IMR-90 (cell line): ENCODE measurements around the gene SFTPB. TPM values are rescaled to one million over a fixed set of nuclear protein-coding genes. Genes with fewer than 3 reads are reported as not detected.

Source experiments
- ATAC-seq: fragments of 200-7000 bp; cut with Tn5 transposase; 2 replicates; pipeline ENCODE4 v1.9.1; 2020; ENCODE audit warnings: low read depth, mild to moderate bottlenecking, moderate library complexity
- BruUV-seq: library from RNA; stranded (reverse); fragments of 400-500 nt; replicated peaks from 2 replicates; lab custom pipeline; 2021; lab: Mats Ljungman, UMichigan
- CTCF ChIA-PET: fragments of 300-600 bp; formaldehyde crosslinking; extraction: SDS; loops from one replicate; lab custom pipeline; 2021; ENCODE audit warnings: antibody characterized with exemption; lab: Yijun Ruan, JAX
- POLR2A ChIA-PET: fragments of 300-600 bp; sonication (Branson Sonifier 250); formaldehyde crosslinking; loops from one replicate; lab custom pipeline; 2022; ENCODE audit warnings: antibody characterized with exemption; ENCODE audit not compliant: unreplicated experiment; lab: Charles Lee
- DNase-seq: peaks from one replicate; pipeline ENCODE4 v3.0.0; 2013
- H2AFZ ChIP-seq: replicated peaks from 2 replicates; pipeline ENCODE3; 2013; ENCODE audit warnings: low read length, mild to moderate bottlenecking; ENCODE audit not compliant: poor library complexity
- H2AK5ac ChIP-seq: 2 replicates; pipeline ENCODE4 v1.6.1; 2013; ENCODE audit warnings: low read depth, low read length, inconsistent platforms
- H2AK9ac ChIP-seq: replicated peaks from 2 replicates; pipeline ENCODE3; 2013; ENCODE audit warnings: mild to moderate bottlenecking, low read depth, low read length, moderate library complexity; ENCODE audit not compliant: poor library complexity
- H2BK120ac ChIP-seq: 2 replicates; pipeline ENCODE4 v1.6.1; 2013; ENCODE audit warnings: low read depth, low read length, inconsistent platforms
- H2BK15ac ChIP-seq: 3 replicates; pipeline ENCODE4 v1.6.1; 2013; ENCODE audit warnings: low read depth, low read length, inconsistent platforms
- H2BK20ac ChIP-seq: 2 replicates; pipeline ENCODE4 v1.6.1; 2013; ENCODE audit warnings: low read depth, mild to moderate bottlenecking, inconsistent platforms, low read length, moderate library complexity
- H2BK5ac ChIP-seq: 2 replicates; pipeline ENCODE4 v1.6.1; 2013; ENCODE audit warnings: mild to moderate bottlenecking, low read depth, low read length, inconsistent platforms; ENCODE audit not compliant: poor library complexity, severe bottlenecking
- H3K14ac ChIP-seq: replicated peaks from 2 replicates; pipeline ENCODE4 v1.6.1; 2013; ENCODE audit warnings: low read depth, low read length, inconsistent platforms
- H3K18ac ChIP-seq: 2 replicates; pipeline ENCODE4 v1.6.1; 2013; ENCODE audit warnings: low read depth, low read length, control low read depth
- H3K23ac ChIP-seq: 2 replicates; pipeline ENCODE4 v1.6.1; 2013; ENCODE audit warnings: low read depth, low read length, inconsistent platforms
- H3K27ac ChIP-seq: 2 replicates; pipeline ENCODE4 v1.5.1; 2013; ENCODE audit warnings: mild to moderate bottlenecking, control low read depth, low read length; ENCODE audit not compliant: insufficient read depth
- H3K27me3 ChIP-seq: 2 replicates; pipeline ENCODE4 v1.6.1; 2013; ENCODE audit warnings: low read length; ENCODE audit not compliant: control insufficient read depth, insufficient read depth
- H3K36me3 ChIP-seq: 2 replicates; pipeline ENCODE4 v1.6.1; 2013; ENCODE audit warnings: low read length, mixed read lengths; ENCODE audit not compliant: control insufficient read depth, insufficient read depth
- H3K4ac ChIP-seq: 2 replicates; pipeline ENCODE4 v1.6.1; 2013; ENCODE audit warnings: low read depth, low read length, inconsistent platforms
- H3K4me1 ChIP-seq: 2 replicates; pipeline ENCODE4 v1.6.1; 2013; ENCODE audit warnings: low read length, mixed read lengths; ENCODE audit not compliant: control insufficient read depth, insufficient read depth
- H3K4me2 ChIP-seq: 2 replicates; pipeline ENCODE4 v1.6.1; 2013; ENCODE audit warnings: low read depth, mild to moderate bottlenecking, control low read depth, low read length, moderate library complexity
- H3K4me3 ChIP-seq: 2 replicates; pipeline ENCODE4 v1.5.1; 2013; ENCODE audit warnings: low read depth, mild to moderate bottlenecking, control low read depth, low read length, moderate library complexity; ENCODE audit not compliant: insufficient read depth
- H3K56ac ChIP-seq: 2 replicates; pipeline ENCODE4 v1.6.1; 2013; ENCODE audit warnings: low read length, inconsistent platforms; ENCODE audit not compliant: insufficient read depth; ENCODE audit errors: extremely low read depth
- H3K79me1 ChIP-seq, 2 experiments: 2 replicates each; pipeline ENCODE4 v1.6.1; 2013; ENCODE audit warnings: low read length in 2 of 2, inconsistent platforms in 1 of 2, low read depth in 1 of 2
- H3K9ac ChIP-seq: 2 replicates; pipeline ENCODE4 v1.6.1; 2013; ENCODE audit warnings: low read depth, low read length, control low read depth
- H3K9me1 ChIP-seq: 2 replicates; pipeline ENCODE4 v1.6.1; 2013; ENCODE audit warnings: low read length, inconsistent platforms; ENCODE audit not compliant: insufficient read depth
- H3K9me3 ChIP-seq: 2 replicates; pipeline ENCODE4 v1.6.1; 2013; ENCODE audit warnings: low read length; ENCODE audit not compliant: control insufficient read depth, insufficient read depth
- H4K20me1 ChIP-seq: 2 replicates; pipeline ENCODE4 v1.6.1; 2013; ENCODE audit warnings: low read length, inconsistent platforms; ENCODE audit not compliant: insufficient read depth
- H4K5ac ChIP-seq: 2 replicates; pipeline ENCODE4 v1.6.1; 2013; ENCODE audit warnings: mild to moderate bottlenecking, low read depth, low read length, control low read depth
- H4K8ac ChIP-seq, 2 experiments: 2 replicates each; pipeline ENCODE4 v1.6.1; 2013; ENCODE audit warnings: low read depth in 2 of 2, low read length in 2 of 2, control low read depth in 1 of 2, inconsistent platforms in 1 of 2
- H4K91ac ChIP-seq: 2 replicates; pipeline ENCODE4 v1.6.1; 2013; ENCODE audit warnings: low read depth, low read length, inconsistent platforms; ENCODE audit not compliant: insufficient read depth
- BHLHE40 ChIP-seq: fragments of 150-350 bp; IDR thresholded peaks from 2 replicates; pipeline ENCODE4 v1.6.1; 2016; ENCODE audit warnings: mild to moderate bottlenecking, low read depth, low read length
- CEBPB ChIP-seq: IDR thresholded peaks from 2 replicates; pipeline ENCODE4 v1.6.1; 2012; ENCODE audit warnings: low read depth, low read length, improper control_type of control experiment
- CHD1 ChIP-seq: IDR thresholded peaks from 2 replicates; pipeline ENCODE4 v1.6.1; 2012; ENCODE audit warnings: low read depth, low read length, improper control_type of control experiment
- MAFK ChIP-seq: IDR thresholded peaks from 2 replicates; pipeline ENCODE4 v1.6.1; 2012; ENCODE audit warnings: low read depth, low read length, improper control_type of control experiment
- MAZ ChIP-seq: IDR thresholded peaks from 2 replicates; pipeline ENCODE4 v1.6.1; 2012; ENCODE audit warnings: low read depth, mild to moderate bottlenecking, low read length, improper control_type of control experiment, moderate library complexity, borderline replicate concordance
- NFE2L2 ChIP-seq: fragments of 150-350 bp; IDR thresholded peaks from 2 replicates; pipeline ENCODE4 v1.6.1; 2016; ENCODE audit warnings: low read depth, mild to moderate bottlenecking, low read length
- POLR2A ChIP-seq: IDR thresholded peaks from 2 replicates; pipeline ENCODE4 v1.6.1; 2012; ENCODE audit warnings: mild to moderate bottlenecking, low read depth, low read length
- RAD21 ChIP-seq: IDR thresholded peaks from 2 replicates; pipeline ENCODE4 v1.6.1; 2012; ENCODE audit warnings: low read length, improper control_type of control experiment
- RCOR1 ChIP-seq: IDR thresholded peaks from 2 replicates; pipeline ENCODE4 v1.6.1; 2012; ENCODE audit warnings: mild to moderate bottlenecking, low read length, improper control_type of control experiment; ENCODE audit not compliant: insufficient replicate concordance
- SMC3 ChIP-seq: fragments of 150-350 bp; IDR thresholded peaks from 2 replicates; pipeline ENCODE4 v1.6.1; 2016; ENCODE audit warnings: low read depth, mild to moderate bottlenecking, antibody characterized with exemption, low read length, moderate library complexity
- WGBS, 2 experiments: methylation state at CpG; one replicate each; pipeline versions ENCODE4 v1.1.5 to v1.1.7; 2013; ENCODE audit warnings: missing lambda C conversion rate in 2 of 2; ENCODE audit not compliant: insufficient read length in 1 of 2; ENCODE audit errors: extremely low coverage in 2 of 2; 5-methylcytosine and 5-hydroxymethylcytosine counted together
- dilution Hi-C: fragments of 300-500 bp; cut with HindIII; formaldehyde crosslinking; loops from one replicate; pipeline ENCODE4 v1.14.3; 2018; ENCODE audit warnings: low sequenced_read_pairs; ENCODE audit not compliant: unreplicated experiment
- in situ Hi-C: fragments of 300-500 bp; cut with MboI; formaldehyde crosslinking; loops from 3 replicates; pipeline ENCODE4 v1.14.3; 2019; ENCODE audit warnings: low sequenced_read_pairs, inconsistent platforms, mixed read lengths
- intact Hi-C: fragments of 100-400 bp; cut with micrococcal nuclease; formaldehyde crosslinking; loops from 2 replicates; pipeline ENCODE4 v1.10.0; 2022
- polyA plus RNA-seq, 3 experiments: library from polyadenylated mRNA; depleted of rRNA; stranded (reverse); fragments of >200 nt; gene quantifications; 2 replicates each; pipeline ENCODE4 v1.2.3, GENCODE V29; 2012; ENCODE audit warnings: low replicate concordance in 1 of 3
- total RNA-seq: library from RNA; depleted of rRNA; stranded (reverse); fragments of >200 nt; gene quantifications from 2 replicates; pipeline ENCODE4 v1.2.3, GENCODE V29; 2012
- TF ChIP-seq, protein P1 (sequence below): fragments of 150-350 bp; IDR thresholded peaks from 2 replicates; pipeline ENCODE4 v1.6.1; 2016; ENCODE audit warnings: low read depth, mild to moderate bottlenecking, low read length, moderate library complexity, borderline replicate concordance
- TF ChIP-seq, protein P2 (sequence below): fragments of 150-350 bp; IDR thresholded peaks from 2 replicates; pipeline ENCODE4 v1.6.1; 2017; ENCODE audit warnings: mild to moderate bottlenecking, antibody characterized with exemption, low read length, low read depth
- TF ChIP-seq, protein P3 (sequence below): conservative IDR thresholded peaks from 2 replicates; pipeline ENCODE4 v1.5.1; 2012; ENCODE audit warnings: mild to moderate bottlenecking, low read depth, low read length, improper control_type of control experiment

Gene SFTPB
- total and polyA plus RNA-seq, 2 of the 4 experiments (the other 2 are of a cell fraction), result not detected

- Histone ChIP-seq H3K9me3 (no peaks in the 10 kb centered on the region), H4K5ac (no peak overlapping the region), H2AK9ac (no peak overlapping the region), H2BK5ac (no peak overlapping the region), H3K27ac (no peak overlapping the region), H4K8ac (no peak overlapping the region), H3K4me2 (no peak overlapping the region), H3K36me3 (no peaks in the 10 kb centered on the region), H2BK120ac (no peak overlapping the region), H3K56ac (no peak overlapping the region), H3K79me1 (no peaks in the 10 kb centered on the region), H3K9ac (no peak overlapping the region), H3K4ac (no peak overlapping the region), H3K4me1 (peaks cover 4% of the 10 kb centered on the region; the same call in 1 of the 2 replicates), H3K4me3 (no peak overlapping the region), H4K20me1 (no peaks in the 10 kb centered on the region), H2BK15ac (no peak overlapping the region), H2BK20ac (no peak overlapping the region), H2AK5ac (no peak overlapping the region), H3K9me1 (0 out of 2 replicates have a peak, but pooled peaks cover 3% of the 10 kb centered on the region), H2AFZ (no peak overlapping the region), H3K14ac (no peak overlapping the region), H4K91ac (no peak overlapping the region), H3K23ac (no peak overlapping the region), H3K18ac (no peak overlapping the region), H3K27me3 (peaks cover 14% of the 10 kb centered on the region)
- no peak for ATAC-seq
- 55% methylated on average over 2 of the region's 8 CpGs; no CpG with 5 or more reads in 1 of the 2 experiments for whole genome bisulfite sequencing, 2 experiments
- no TSS peak for BruUV-seq
- no peak for DNase-seq
- ChIA-PET POLR2A (no interaction called here), CTCF (interaction anchor here (0.6 kb wide), 1 partner anchor 62 kb away, joined by 3 read pairs; no protein-coding TSS in a partner anchor)
- in situ Hi-C loops, result no loop called here
- dilution Hi-C loops, result no loop called here
- TF ChIP-seq, protein P1, sequence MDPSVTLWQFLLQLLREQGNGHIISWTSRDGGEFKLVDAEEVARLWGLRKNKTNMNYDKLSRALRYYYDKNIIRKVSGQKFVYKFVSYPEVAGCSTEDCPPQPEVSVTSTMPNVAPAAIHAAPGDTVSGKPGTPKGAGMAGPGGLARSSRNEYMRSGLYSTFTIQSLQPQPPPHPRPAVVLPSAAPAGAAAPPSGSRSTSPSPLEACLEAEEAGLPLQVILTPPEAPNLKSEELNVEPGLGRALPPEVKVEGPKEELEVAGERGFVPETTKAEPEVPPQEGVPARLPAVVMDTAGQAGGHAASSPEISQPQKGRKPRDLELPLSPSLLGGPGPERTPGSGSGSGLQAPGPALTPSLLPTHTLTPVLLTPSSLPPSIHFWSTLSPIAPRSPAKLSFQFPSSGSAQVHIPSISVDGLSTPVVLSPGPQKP, result no peak
- TF ChIP-seq BHLHE40, result no peak
- TF ChIP-seq POLR2A, result no peak
- TF ChIP-seq, protein P2, sequence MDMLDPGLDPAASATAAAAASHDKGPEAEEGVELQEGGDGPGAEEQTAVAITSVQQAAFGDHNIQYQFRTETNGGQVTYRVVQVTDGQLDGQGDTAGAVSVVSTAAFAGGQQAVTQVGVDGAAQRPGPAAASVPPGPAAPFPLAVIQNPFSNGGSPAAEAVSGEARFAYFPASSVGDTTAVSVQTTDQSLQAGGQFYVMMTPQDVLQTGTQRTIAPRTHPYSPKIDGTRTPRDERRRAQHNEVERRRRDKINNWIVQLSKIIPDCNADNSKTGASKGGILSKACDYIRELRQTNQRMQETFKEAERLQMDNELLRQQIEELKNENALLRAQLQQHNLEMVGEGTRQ, result no peak
- TF ChIP-seq CEBPB, result no peak
- no peak for TF ChIP-seq RAD21
- no peak for TF ChIP-seq SMC3
- TF ChIP-seq, protein P3, sequence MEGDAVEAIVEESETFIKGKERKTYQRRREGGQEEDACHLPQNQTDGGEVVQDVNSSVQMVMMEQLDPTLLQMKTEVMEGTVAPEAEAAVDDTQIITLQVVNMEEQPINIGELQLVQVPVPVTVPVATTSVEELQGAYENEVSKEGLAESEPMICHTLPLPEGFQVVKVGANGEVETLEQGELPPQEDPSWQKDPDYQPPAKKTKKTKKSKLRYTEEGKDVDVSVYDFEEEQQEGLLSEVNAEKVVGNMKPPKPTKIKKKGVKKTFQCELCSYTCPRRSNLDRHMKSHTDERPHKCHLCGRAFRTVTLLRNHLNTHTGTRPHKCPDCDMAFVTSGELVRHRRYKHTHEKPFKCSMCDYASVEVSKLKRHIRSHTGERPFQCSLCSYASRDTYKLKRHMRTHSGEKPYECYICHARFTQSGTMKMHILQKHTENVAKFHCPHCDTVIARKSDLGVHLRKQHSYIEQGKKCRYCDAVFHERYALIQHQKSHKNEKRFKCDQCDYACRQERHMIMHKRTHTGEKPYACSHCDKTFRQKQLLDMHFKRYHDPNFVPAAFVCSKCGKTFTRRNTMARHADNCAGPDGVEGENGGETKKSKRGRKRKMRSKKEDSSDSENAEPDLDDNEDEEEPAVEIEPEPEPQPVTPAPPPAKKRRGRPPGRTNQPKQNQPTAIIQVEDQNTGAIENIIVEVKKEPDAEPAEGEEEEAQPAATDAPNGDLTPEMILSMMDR, result no peak
- no peak for TF ChIP-seq MAZ
- no peak for TF ChIP-seq MAFK
- TF ChIP-seq RCOR1, result no peak
- TF ChIP-seq CHD1, result no peak
- TF ChIP-seq NFE2L2, result no peak
- intact Hi-C loops, result no loop called here
Measured at GRCh38 chr2:85714841-85715240, 46.8 kb upstream of the SFTPB start.
